HTERT RPE-1 (cell line): ENCODE results near the gene FAM107A.
"Not testable (repeated sequence)": the region's sequence is repeated elsewhere in the genome, so short reads cannot be mapped to it uniquely, and the experiment has no call there.

Source experiments
- in situ Hi-C: fragments of 300-500 bp; cut with MboI; formaldehyde crosslinking; loops from 4 replicates; pipeline ENCODE4 v1.14.3; 2020; ENCODE audit warnings: low sequenced_read_pairs

FAM107A gene

DNA sequence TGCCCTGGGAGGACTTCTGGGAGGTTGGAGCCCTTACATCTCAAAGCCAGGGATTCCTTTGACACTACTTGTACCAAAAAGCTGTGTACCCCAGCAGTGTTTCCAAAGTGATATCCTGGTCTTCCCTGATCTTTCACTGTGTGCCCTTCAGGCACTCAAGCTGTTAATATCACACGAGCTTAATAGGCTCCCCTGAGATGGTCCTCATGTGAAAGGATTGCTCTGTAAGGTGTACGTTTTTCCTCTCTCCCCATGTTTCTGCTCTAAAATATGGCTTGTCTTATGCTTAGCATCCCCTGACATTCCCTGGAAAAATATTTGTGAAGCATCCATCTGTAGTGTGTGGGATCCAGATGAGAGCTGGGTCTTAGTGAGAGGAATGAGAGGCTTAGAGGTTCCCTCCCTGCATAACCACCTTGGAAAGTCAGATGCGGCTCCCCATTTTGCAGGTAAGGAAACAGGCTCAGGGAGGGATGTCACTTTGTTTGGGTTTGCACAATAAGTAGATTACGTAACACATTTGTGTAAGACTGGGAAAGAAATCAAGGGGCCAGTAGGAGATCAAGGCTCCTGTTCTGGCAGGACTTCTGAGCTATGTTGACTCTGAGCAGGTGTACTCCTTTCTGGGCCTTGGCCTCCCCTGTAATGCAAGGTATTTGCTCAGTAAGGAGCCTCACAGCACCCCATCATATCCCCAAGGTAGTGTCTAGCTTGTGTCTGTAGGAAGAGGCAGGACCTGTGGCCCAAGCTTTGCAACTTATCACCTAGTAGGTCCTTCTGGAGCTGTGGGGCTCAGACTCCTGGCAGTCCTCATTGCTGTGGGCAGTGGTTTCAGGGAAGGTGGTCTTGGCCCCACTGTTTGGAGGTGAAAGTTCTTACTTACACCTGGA, 39.5 kb downstream of the FAM107A start:
- in situ Hi-C loops = no loop called here

DNA sequence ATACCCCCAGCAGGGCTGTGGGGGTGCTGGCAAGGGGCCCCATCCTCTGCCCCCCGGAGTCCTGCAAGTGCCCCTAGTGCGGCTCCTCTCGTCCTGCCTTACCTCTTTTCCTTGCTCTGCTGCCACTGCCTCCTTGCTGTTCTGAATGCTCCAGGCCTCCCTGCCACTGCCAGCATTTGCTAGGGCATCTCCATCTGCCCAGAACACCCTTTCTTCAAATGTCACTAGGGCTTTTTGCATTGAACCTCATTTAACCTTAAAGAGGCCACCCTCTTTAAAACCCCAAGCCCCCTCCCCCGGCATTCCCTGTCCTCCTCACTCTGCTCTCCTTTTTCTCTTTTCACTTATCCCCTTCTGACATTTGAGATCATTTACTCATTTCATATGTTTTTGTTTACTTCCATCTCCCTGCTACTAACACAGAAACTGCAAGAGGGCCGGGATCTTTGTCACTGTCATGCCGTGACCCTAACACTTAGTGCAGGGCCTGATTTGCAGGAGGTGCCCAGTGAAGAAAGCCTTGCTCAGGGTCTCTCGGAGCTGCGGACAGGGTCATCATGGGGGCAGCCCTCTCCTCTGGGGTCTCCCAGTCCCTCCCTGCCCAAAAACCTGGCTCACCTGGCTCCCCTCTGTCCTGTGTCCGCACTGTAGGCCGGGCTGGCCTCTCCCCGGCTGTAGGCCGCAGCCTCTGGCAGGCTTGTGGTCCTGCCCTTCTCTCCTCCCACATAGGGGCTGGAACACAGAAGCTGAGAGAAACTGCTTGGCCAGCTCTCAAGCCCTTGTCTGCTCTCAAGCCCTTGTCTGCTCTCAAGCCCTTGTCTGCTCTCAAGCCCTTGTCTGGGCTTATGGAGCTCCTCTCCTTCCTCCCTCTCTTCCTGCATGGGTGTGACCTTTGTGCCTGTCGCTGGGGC, 40.4 kb downstream of the FAM107A start, which contains the start of gene ACOX2:
TSS of gene ACOX2 (minus strand) at position 690 of the 911 bp plus-strand sequence. CDS start 2,084 bp downstream, outside the sequence.
- in situ Hi-C loops = no loop called here

DNA sequence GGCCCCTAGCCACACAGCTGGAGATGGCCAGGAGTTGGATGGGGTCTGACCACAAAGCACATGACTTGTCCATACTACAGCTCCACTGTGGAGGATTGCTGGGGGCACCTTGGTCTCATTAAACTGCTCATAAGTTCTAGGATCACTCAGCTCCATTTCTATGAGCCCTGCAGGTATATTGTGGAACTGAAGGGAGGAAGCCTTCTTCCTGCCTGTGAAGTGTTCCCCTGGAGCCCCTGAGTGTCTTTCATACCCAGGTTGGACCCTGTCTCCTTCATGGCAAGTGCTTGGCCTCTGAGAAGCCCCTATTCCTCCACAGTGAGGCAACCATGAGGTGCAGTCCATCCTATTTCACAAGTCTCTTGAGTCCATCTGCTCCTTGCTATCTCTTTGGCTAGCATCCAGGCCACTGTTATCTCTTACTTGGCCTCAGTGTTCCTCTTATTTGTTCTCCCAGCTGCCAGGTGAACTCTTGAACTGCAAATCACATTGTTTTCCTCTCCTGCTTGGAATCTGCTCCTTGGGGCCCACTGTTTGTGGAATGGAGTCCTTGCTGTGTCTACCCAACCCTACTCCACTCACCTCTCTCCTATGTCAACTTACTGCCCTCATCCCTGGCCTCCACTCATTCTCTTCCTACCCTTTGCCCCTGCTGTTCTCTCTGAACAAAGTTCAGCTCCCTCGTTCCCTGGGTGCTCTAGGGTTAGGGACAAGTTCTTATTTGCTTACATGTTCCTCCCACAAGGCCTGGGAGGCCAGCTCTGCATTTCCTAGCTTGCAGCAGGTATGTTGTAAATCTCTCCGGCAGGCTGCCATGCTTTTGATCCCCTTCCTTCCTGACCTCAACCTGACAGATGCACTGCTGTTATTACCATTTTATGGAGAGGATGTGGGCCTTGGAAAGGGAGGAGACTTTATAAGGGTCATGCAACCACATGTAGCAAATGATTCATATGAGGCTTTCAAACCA, 41.4 kb downstream of the FAM107A start:
- in situ Hi-C loops = no loop called here

DNA sequence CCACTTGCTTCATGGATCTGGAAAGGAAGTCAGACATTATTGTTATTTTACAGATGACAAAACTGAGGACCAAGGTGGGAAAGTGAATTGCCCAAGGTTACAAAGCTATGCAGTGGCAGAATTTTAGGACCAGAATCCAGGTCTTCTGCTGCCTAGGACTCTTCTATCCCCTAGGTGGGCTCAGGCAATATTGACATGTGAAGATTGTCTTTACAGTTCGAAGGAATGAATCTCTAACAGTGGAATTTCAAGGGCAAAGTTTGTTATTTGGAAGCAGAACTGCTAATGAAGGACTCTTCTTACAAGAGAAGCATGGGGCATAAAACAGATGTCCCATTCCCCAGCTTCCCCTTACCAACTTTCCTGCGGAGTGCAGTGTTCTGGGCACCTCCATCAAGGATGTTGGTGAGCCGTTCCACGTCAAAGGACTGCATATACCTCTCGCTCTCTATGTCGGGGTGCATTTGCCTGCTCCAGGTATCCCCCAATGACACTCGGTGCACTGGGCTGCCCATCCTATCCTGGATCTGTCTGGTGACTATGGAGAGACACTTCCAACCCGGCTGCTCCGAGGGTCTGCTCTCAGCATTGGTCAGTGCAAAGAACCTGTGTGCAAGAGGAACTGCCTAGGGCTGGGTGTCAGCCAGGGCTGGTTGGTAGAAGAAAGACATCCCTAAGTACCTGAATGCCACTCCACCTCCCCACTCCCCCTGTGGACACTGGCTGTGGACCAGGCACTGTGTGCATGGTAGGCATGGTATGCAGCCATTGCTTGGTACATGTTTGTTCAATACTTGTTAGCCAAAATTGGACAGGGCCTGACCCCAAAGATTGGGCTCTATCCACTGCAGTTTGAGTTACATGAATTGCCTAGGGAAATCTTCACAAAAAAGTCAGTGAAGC, 42.3 kb downstream of the FAM107A start:
- in situ Hi-C loops = no loop called here

GRCh38 chr3:58532794-58533220, 44.4 kb downstream of the FAM107A start:
- in situ Hi-C loops = no loop called here

DNA sequence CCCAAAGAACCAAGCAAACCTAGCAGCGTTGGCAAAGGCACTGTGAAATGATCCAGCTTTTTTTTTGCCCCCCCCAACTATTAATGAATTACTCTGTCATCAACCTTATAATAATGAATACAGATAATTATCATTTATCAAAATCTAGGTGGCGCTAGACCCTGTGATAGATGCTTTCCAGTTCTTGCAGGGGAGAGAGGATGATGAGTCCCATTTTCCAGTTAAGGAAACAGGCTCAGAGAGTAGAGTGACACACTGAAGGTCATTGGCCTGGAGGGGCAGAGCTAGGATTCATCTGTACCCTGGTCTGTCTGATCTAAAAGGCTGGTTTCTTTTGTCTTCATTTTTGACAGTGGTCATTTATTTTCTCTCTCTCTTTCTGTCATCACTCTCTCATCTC, 45.2 kb downstream of the FAM107A start:
- in situ Hi-C loops = no loop called here

DNA sequence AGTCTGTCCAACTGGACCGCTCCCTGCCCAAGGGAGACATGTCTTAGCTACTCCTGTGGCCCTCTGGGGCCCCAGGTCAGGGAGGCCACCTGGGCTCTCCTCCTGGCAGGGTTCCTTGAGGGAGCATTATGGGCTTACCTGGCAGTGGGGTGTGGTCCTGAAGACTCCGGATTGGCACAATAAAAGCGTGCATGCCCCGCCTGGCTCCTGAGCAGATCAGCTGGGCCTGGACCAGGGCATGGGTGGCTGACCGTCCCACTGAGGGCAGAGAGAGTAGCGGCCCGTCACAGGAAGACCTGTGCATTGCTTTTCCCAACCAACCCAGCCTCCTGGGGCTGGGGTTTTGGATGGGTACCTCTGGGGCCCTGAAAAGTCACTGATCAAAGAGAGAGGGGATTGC, 45.6 kb downstream of the FAM107A start:
- in situ Hi-C loops = no loop called here

DNA sequence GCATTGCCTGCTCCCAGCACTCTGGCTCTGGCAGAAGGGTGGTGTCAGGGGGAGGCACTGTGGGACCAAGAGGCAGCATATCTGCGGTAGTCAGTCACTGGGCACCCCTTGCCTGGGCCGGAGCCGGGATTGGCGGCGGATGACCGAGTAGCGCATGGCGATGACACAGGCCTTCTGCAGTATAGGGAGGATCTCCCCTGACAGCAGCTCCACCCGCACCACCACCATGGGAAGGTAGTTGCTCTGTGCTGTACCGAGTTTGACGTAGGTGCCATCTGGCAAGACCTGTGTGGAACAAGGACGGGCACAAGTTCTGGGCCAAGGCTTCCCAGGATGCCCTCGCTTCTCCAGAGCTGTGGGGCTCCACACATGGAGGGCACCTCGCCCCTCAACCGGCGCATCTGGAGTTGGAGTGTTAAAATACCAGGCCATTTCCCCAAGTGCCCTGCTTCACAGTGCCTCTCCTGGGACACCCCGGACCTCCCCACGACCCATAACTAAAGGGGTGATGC, 46.8 kb downstream of the FAM107A start:
- in situ Hi-C loops = no loop called here

GRCh38 chr3:58529516-58530353, 47.5 kb downstream of the FAM107A start:
- in situ Hi-C loops = no loop called here

DNA sequence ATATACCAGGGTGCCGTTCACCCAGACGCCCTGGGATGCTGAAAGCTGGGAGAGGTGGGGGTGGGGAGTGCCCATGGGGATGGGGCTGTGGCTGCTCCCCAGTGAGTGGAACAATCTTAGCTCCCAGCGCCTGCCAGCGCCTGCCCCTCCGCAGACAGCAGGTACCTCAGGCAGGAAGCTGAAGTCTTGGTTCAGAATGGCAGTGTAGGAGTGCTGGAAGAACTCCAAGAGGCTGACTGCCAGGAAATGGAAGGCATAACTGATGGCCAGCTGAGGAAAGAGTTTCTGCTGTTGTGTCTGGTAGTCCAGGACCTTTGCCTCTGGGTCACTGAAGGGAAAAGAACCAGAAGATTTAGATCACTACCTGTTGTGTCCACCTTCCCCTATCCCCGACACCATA, 48.6 kb downstream of the FAM107A start:
- in situ Hi-C loops = no loop called here

- in situ Hi-C loops = not testable (repeated sequence)
Observed at GRCh38 chr3:58527440-58527839, 49.8 kb downstream of the FAM107A start.

DNA sequence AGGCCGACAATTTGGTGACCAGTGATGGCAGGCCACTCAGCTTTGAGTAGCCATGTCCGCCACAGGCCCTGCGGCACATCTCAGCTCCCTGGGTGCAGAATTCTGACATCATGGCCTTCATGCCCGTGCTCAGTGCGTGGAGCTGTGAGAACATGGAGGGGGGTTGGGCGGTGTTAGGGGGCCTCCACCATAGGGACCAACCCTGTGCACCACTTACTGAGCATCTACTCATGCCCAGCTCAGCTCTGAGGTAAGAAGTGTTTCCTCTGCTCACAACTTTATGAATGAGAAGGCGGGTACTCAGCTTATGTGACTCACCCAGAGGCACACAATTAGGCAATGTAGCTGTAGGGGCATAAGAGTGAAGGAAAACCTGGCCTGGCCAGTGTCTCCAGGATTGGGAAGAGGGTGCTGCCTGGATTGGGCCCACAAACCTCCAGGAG, 50.7 kb downstream of the FAM107A start:
- in situ Hi-C loops = no loop called here

DNA sequence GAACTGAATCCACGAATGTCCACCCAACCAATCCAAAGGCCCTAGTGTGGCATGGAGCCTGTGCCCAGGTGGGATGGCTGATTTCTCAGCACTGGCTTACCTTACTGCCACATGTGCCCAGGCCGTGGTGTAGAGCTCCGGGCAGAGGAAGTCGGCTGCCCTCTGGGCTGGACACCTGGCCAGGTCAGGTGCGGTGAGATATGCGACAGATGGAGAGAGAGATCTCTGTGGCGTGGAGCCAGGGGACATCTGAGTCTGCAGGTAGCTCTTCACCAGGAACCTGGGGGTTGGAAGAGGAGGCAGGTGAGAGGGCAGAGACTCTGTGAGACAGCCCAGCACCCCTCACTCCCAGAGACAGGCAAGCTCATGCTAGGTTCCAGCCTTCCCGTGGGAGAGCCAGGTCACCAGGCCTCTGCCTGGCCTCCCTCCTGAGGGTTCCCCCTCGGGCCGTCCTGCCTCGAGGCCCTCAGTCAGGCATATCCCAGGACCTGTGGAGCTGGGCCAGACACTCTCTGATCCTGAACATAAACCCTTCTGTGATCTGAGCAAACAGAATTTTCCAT, 52.8 kb downstream of the FAM107A start:
- in situ Hi-C loops = no loop called here

- in situ Hi-C loops = no loop called here
Observed at GRCh38 chr3:58522759-58523425, 54.3 kb downstream of the FAM107A start.

GRCh38 chr3:58521917-58522631, 55.1 kb downstream of the FAM107A start:
- in situ Hi-C loops = no loop called here

DNA sequence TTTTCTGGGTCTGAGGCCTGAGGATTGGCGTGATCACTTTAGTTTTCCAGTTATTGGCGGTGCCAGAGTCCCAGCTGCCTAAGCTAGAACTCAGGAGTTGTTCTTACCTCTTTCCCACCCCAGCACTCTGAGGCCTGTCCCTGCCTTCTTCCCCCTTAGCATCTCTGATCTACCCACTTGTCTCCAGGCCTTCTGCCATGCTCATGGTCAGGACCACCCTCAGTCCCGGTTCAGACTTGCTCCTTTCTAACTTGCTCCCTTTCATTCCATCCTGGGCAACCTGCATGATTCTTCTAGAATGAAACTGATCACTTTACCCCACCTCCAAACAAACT, 55.9 kb downstream of the FAM107A start:
- in situ Hi-C loops = no loop called here
